ENCODE results near the gene PEX26.
"Not testable (repeated sequence)": the region's sequence is repeated elsewhere in the genome, so short reads cannot be mapped to it uniquely, and the experiment has no call there.

The PEX26 gene

DNA sequence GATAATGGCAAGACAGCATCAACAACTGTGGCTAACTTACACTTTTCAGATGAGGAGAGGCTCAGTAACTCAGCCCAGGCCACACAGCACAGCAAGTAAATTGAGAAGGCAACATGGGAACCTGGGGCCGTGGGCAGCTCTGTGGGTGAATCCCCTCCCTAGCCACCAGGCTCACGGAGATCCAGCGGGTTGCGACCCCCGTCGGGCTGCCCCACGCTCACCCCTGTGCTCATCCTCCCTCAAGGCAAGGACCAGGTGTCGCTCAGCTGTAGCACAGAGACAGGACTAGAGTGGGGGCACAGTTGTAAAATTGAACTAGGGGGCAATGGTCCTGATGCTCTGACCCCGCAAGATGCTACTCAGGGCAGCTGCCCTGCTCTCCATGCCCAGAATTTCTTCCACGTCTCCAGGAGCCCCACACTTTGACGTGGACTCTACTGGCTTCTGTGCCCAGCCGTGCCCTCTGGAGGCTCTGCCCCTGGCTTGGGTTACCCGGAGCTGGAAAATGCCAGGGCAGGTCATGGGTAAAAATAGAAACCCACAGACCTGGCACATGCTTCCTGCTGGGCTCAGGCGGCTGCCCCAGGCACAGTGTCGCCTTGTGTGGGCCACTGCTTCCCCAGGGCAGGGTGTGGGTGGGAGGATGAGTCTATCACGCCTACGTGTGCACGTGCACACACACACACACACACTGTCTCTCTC lies 41.8 kb downstream of the PEX26 start:
- DNase-seq (ENCODE audit: low spot score), result no peak

DNA sequence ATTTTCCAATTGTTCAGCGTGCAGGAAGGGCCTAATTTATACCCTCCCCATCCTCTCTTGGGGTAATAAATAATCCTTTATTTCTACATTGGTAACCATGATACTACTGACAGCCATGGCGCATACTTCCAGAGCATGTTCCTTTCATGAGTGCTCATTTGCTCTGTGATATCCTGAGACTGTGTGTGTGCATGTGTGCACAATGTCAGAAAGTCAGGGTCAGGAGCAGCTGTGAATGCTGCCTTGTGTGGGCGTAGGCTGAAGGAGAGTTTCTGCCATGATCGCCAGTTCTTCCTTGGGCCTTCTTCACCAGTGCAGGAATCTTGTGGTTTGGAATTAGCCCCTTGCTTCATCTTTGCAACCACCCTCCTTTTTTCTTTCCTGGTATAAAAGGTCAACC lies 43.1 kb downstream of the PEX26 start:
- DNase-seq (ENCODE audit: low spot score), result no peak

GRCh38 chr22:18121506-18121905 lies 43.7 kb downstream of the PEX26 start:
- DNase-seq (ENCODE audit: low spot score), result no peak

DNA sequence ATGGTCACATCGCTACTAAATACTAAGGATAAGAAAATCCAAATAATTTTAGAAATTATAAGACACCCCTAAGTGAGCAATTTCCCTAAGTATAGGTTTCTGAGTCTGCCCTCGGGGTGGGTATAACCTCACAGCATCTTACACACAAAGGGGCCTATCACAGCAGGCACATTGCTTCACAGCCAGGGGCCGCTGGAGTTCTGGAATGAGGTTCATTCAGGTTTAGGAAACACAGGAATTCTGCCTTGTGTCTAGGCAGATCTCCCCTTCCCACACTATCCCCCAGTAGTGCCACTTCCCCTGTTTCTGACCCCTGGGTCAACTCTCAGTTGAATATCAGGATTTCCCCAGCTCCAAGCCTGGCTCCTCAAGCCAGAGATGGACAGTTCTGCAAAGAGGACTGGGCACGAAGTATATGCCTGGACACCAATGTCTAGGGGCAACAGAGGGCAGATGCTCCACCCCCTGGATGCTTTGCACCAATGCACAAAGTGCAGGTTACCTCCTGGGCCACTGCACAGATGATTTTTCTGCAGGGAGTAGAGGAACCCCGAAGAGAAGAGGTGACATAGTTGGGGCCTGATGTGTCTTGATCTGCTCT lies 44.3 kb downstream of the PEX26 start:
- no peak for DNase-seq (ENCODE audit: low spot score)

GRCh38 chr22:18123476-18124025 lies 45.8 kb downstream of the PEX26 start:
- DNase-seq (ENCODE audit: low spot score), result not testable (repeated sequence)

DNA sequence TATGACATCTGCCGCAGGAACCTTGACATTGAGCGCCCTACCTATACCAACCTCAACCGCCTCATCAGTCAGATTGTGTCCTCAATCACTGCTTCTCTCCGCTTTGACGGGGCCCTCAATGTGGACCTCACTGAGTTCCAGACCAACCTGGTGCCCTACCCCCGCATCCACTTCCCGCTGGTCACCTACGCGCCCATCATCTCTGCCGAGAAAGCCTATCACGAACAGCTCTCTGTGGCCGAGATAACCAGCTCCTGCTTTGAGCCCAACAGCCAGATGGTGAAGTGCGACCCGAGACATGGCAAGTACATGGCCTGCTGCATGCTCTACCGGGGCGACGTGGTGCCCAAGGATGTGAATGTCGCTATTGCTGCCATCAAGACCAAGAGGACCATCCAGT lies 48.8 kb downstream of the PEX26 start:
- no peak for DNase-seq (ENCODE audit: low spot score)

GRCh38 chr22:18130018-18130417 lies 52.2 kb downstream of the PEX26 start:
- no peak for DNase-seq (ENCODE audit: low spot score)

DNA sequence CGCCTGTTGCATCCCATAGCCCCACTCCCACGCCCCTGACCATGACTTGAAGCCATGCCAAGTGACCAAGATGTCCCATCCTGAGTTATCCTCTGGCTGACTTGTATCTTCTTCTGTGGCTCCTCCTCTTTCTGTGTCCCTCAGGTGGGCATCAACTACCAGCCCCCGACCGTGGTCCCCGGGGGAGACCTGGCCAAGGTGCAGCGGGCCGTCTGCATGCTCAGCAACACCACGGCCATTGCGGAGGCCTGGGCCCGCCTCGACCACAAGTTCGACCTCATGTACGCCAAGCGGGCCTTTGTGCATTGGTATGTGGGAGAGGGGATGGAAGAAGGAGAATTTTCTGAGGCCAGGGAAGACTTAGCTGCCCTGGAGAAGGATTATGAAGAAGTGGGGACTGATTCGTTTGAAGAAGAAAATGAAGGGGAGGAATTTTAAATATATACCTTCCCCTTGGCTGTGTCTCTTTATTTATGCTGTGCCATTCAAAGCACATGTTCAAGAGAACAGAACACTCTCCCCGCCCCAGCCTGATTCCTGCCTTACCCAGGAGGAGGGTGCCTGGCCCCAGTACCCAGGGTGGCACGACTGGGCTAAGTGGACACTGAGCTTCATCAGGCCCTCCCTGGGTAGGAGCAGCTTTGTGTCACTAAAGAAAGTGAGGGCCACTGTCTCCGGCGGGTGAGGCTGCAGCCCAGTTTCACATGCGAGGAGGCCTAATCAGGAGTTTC lies 53.1 kb downstream of the PEX26 start:
- no peak for DNase-seq (ENCODE audit: low spot score)

- no peak for DNase-seq (ENCODE audit: low spot score)
These were observed 55.7 kb downstream of the PEX26 start for GRCh38 chr22:18133452-18133851.

- DNase-seq (ENCODE audit: low spot score), result no peak
These were observed 59.0 kb downstream of the PEX26 start for GRCh38 chr22:18136563-18137320.

DNA sequence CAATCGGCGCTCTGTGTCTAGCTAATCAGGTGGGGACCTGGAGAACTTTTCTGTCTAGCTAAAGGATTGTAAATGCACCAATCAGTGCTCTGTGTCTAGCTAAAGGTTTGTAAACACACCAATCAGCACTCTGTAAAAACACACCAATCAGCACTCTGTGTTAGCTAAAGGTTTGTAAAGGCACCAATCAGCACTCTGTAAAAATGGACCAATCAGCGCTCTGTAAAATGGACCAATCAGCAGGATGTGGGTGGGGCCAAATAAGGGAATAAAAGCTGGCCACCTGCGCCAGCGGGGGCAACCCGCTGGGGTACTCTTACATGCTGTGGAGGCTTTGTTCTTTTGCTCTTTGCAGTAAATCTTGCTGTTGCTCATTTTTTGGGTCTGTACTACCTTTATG lies 63.2 kb downstream of the PEX26 start:
- DNase-seq (ENCODE audit: low spot score), result not testable (repeated sequence)

DNA sequence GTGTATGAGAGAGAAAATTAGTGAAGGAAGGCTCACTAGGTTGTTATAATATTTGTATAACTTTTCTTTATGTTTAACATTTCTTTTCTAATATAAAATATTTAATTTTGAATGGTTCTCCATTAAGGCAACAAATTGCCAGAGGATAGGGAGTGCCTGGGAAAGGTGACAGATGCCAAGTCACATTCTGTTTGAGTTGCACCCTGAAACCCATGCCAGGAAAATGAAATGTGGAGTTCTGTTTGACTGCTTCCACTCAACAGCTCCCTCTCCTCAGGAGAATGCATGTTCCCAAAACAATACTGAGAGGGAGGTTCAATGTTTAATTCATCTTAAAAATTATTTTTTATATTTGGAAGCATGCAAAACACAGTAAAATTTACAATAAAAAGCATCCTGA lies 66.3 kb downstream of the PEX26 start:
- no peak for DNase-seq (ENCODE audit: low spot score)

DNA sequence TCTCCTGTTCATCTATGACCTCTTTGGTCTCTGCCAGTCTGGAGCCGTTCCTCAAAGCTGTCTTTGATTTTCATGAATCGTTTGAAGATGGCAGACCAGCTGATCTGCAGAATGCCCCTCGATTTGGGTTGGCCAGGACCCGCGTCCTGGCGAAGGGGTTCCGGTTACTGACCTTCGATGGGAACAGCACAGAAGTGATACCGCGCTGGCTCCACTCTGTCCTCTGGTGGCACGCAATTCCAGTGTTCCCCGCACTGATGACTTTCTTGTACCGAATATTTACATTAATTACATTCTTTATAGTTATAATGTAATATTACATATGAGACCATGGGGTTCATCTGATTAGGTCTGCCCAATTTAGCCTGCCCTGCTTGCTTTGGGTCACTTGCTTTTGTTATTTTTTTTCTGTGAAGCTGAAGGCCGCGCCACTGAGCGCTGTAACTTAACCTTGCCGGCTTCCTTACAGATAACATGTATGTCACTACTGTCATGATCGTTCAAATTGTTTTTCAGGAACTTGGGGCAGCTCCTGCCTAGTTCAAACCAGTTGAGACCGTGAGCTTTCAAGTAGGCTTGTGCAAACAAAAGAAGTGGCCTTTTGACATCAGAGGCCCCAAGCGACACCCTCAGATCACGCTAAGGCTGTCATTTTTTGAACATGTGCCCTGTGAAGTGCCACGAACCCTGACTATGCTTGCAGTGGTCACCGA lies 68.0 kb downstream of the PEX26 start:
- DNase-seq (ENCODE audit: low spot score), result no peak

GRCh38 chr22:18146389-18146753 lies 68.6 kb downstream of the PEX26 start:
- no peak for DNase-seq (ENCODE audit: low spot score)

DNA sequence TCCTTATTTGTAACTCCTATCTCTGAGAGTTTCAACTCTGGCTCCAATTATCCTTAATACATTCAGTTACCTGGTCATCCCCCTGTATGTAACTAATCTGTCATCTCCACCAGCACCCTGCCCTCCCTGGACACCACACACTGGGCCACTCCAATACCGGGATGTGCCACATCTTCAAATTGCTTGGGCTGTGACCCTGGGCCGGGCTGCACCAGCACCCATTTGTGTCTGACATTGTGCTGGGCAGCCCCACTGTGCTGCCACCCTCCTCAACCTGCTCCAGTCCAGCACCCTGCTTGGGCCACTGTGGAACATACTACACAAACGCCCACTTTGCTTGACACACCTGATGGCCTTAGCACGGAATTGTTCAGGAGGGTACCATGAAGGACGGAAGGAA lies 70.0 kb downstream of the PEX26 start:
- no peak for DNase-seq (ENCODE audit: low spot score)

- peak; percentile 70 for DNase-seq (ENCODE audit: low spot score)
These were observed 70.6 kb downstream of the PEX26 start for GRCh38 chr22:18148293-18148965.

DNA sequence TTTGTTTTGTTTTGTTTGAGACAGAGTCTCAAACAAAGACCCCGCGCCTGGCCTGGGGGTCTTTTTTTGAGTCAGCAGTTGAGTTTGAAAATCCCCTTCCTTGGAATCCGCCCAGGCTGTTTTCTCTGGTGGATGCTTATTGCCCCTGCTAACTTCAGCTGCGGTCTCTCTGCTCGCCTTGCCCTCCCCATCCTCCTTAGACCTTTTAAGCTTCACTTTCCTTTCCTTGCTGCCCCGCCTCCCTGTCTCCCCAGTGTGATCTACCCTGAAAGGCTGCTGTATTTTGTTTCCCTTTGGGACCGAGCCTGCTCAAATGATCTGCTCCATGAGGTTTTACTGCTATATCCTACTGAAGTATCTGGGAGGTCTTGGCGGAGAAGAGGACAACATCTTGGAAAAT lies 74.7 kb downstream of the PEX26 start:
- DNase-seq (ENCODE audit: low spot score), result no peak

DNA sequence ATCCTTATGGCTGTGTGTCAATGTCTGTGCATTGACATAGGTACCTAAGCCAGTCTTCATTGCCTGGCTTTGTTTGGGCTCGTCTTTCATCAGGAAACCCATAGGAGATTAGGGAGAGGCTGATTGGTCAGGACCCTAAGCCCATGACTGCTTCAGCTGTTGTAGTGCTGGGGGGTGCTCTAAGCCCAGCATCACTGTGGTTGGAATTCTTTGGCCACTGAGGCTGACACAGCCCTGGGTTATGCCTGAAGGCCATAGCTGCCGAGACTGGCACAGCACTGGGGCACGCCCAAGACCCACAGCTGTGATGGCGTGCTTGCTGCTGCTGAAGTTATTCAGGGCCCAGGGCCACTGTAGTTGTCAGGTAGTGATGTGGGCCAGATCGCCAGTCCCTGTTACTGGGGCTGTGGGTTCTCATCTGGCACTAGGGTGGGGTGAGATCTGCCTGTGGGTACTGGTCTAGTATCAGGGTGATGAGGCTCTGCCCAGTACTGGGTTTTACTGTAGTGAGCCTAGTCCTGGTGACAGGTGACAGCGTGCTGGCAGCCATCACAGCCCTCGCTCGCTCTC lies 77.1 kb downstream of the PEX26 start:
- DNase-seq (ENCODE audit: low spot score), result no peak
